ENCODE measurements around the gene KIAA0586. TPM values are rescaled to one million over a fixed set of nuclear protein-coding genes. Genes with fewer than 3 reads are reported as not detected.

Gene KIAA0586
- total RNA-seq, 4 donors from 2014 or later = 10.8 to 17.1 (median 13.9) TPM

DNA sequence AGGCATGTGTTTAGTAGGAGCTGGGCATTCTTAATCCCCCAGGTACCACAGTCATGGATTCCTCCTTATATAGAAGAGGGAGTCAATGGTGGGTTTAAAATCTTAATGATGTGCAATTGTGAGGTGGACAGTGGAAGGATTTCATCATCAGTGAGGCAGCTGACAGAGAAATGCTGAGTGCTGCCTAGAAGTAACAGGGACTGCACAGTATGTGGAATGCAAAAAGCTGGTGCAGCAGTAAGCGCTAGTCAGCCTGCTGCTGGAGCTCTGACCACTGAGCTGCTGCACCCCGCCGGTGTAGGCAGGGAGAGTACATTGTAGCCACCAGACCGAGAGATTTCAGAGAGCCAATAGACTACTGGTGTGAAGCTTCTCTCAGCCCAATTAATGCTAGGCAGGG is 129.7 kb downstream of the KIAA0586 start:
- no peak for TF ChIP-seq POLR2AphosphoS5 (IDR thresholded peaks at IDR 0.05)
- no peak for DNase-seq (ENCODE audit: extremely low spot score)
- Histone ChIP-seq H3K9me3 (no peaks in the 10 kb centered on the region), H3K36me3 (no peaks in the 10 kb centered on the region), H3K27me3 (no peaks in the 10 kb centered on the region), H3K4me3 (no peak overlapping the region), H3K27ac (replicated peaks in 1 of 4) (no peak overlapping the region), H3K4me1 (no peaks in the 10 kb centered on the region)
- WGBS = 89% methylated on average over 4 of the region's 4 CpGs
- intact Hi-C loops (cut with DNase I) = no loop called here

DNA sequence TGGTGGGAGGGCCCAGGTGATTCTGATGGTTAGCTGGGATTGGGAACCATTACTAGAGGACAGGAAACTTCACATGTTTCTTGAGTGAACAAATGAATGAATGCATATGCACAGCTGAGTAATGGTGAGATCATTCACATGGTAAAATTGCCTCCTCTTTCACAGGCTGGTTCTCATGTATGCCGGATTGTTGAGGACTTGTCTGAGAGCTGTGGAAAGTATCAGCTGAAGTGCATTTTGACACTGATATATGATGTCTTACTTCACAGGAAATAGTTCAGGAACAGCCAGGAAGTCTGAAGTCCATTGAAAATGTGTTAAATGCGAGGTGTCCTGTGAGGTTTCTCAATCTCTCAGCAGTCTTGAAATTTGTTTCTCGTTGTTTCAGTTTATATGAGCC is 132.7 kb downstream of the KIAA0586 start:
- intact Hi-C loops (cut with DNase I) = no loop called here
- WGBS = 45% methylated on average over 3 of the region's 3 CpGs

DNA sequence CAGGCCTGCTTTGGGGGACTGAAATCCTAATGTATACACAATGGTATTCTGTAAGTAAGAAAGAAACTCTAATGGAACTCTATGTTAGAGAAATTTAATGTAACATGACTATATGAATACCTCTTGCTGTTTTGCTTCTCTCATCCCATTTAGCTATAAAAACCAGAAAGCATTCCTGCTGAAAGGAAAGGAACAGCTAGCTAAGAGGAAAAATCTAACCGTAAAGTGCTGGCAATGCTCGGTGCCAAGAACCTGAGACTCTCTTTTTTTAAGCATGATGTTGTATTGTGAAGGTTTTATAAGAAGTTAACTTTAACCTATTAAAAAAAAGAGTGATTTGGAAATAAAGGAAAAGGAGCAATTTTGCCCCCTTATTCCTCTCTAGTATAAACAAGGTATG is 134.6 kb downstream of the KIAA0586 start:
- Histone ChIP-seq H3K4me3 (no peak overlapping the region), H3K9me3 (no peaks in the 10 kb centered on the region), H3K27me3 (no peaks in the 10 kb centered on the region), H3K27ac (replicated peaks in 1 of 4) (no peak overlapping the region), H3K4me1 (no peaks in the 10 kb centered on the region), H3K36me3 (no peaks in the 10 kb centered on the region)
- intact Hi-C loops (cut with DNase I) = no loop called here
- 75% methylated on average over 2 of the region's 2 CpGs for WGBS
- no peak for TF ChIP-seq EP300 (IDR thresholded peaks at IDR 0.05)
- TF ChIP-seq, protein P1, sequence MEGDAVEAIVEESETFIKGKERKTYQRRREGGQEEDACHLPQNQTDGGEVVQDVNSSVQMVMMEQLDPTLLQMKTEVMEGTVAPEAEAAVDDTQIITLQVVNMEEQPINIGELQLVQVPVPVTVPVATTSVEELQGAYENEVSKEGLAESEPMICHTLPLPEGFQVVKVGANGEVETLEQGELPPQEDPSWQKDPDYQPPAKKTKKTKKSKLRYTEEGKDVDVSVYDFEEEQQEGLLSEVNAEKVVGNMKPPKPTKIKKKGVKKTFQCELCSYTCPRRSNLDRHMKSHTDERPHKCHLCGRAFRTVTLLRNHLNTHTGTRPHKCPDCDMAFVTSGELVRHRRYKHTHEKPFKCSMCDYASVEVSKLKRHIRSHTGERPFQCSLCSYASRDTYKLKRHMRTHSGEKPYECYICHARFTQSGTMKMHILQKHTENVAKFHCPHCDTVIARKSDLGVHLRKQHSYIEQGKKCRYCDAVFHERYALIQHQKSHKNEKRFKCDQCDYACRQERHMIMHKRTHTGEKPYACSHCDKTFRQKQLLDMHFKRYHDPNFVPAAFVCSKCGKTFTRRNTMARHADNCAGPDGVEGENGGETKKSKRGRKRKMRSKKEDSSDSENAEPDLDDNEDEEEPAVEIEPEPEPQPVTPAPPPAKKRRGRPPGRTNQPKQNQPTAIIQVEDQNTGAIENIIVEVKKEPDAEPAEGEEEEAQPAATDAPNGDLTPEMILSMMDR (IDR thresholded peaks at IDR 0.05) = no peak
- TF ChIP-seq POLR2A (IDR thresholded peaks at IDR 0.05; ENCODE audit: low read depth) = no peak
- no peak for TF ChIP-seq POLR2AphosphoS5 (IDR thresholded peaks at IDR 0.05)
- DNase-seq (ENCODE audit: extremely low spot score) = no peak

More for the DNA sequence above, 132.7 kb downstream of the KIAA0586 start:
- Histone ChIP-seq H3K4me1 (no peaks in the 10 kb centered on the region), H3K36me3 (no peaks in the 10 kb centered on the region), H3K27me3 (no peaks in the 10 kb centered on the region), H3K4me3 (no peak overlapping the region), H3K9me3 (no peaks in the 10 kb centered on the region), H3K27ac (replicated peaks in 1 of 4) (no peak overlapping the region)
- TF ChIP-seq POLR2A (IDR thresholded peaks at IDR 0.05; ENCODE audit: low read depth) (no peak), EP300 (IDR thresholded peaks at IDR 0.05) (no peak), POLR2AphosphoS5 (IDR thresholded peaks at IDR 0.05) (no peak)
- TF ChIP-seq, protein P1 (IDR thresholded peaks at IDR 0.05) = no peak
- no peak for DNase-seq (ENCODE audit: extremely low spot score)

DNA sequence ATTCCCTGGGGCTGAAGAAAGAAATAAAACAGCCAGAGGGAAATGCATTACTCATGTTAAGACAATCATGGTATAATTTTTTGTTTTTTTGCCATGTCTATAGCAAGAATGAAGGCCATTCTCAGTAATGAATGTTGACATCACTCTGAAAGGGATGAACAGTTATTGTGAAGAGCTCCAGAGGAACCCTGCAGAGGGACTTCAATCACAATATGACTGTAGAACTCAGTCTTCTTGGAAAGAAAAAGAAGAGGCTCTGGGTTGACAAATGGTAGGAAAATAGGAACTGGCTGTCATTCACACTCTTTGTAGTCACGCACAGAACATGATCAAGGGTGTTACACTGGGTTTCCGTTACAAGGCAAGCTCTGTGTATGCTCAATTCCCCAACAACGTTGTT is 136.5 kb downstream of the KIAA0586 start:
- Histone ChIP-seq H3K27me3 (no peaks in the 10 kb centered on the region), H3K4me3 (no peak overlapping the region), H3K9me3 (no peaks in the 10 kb centered on the region), H3K36me3 (no peaks in the 10 kb centered on the region), H3K27ac (replicated peaks in 1 of 4) (no peak overlapping the region), H3K4me1 (no peaks in the 10 kb centered on the region)
- DNase-seq (ENCODE audit: extremely low spot score) = no peak
- intact Hi-C loops (cut with DNase I) = no loop called here
- TF ChIP-seq EP300 (IDR thresholded peaks at IDR 0.05) = no peak
- TF ChIP-seq POLR2A (IDR thresholded peaks at IDR 0.05; ENCODE audit: low read depth) = no peak
- TF ChIP-seq POLR2AphosphoS5 (IDR thresholded peaks at IDR 0.05) = no peak
- TF ChIP-seq, protein P1 (IDR thresholded peaks at IDR 0.05) = no peak
- 77% methylated on average over 3 of the region's 3 CpGs for WGBS

DNA sequence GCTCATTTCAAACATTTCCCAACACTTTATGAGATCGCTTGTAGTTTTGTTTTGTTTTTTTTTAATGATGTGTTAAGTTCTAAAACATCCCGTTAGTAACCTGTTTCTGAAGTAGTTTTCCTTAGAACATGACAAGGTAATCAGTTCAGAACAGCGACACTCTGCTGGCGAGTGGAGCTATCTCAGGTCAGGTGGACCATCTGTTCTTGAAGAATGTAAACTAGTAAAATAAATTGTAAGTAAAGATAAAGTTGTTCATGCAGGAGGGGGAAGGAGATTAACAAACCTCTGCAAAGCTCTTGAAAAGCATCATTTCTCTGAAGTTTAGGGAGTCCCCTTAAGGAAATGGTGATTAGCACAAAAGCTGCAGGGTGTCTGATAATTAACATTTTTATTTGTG is 138.3 kb downstream of the KIAA0586 start:
- TF ChIP-seq, protein P1 (IDR thresholded peaks at IDR 0.05) = no peak
- TF ChIP-seq POLR2AphosphoS5 (IDR thresholded peaks at IDR 0.05) = no peak
- TF ChIP-seq POLR2A (IDR thresholded peaks at IDR 0.05; ENCODE audit: low read depth) = no peak
- no peak for TF ChIP-seq EP300 (IDR thresholded peaks at IDR 0.05)
- intact Hi-C loops (cut with DNase I) = no loop called here
- Histone ChIP-seq H3K27ac (replicated peaks in 1 of 4) (no peak overlapping the region), H3K4me3 (no peak overlapping the region), H3K36me3 (no peaks in the 10 kb centered on the region), H3K4me1 (no peaks in the 10 kb centered on the region), H3K9me3 (no peaks in the 10 kb centered on the region), H3K27me3 (no peaks in the 10 kb centered on the region)
- no peak for DNase-seq (ENCODE audit: extremely low spot score)
- 61% methylated on average over 4 of the region's 4 CpGs for WGBS
